H9 (cell line): Measurements from ENCODE around the gene MROH2A. TPM values are rescaled to one million over a fixed set of nuclear protein-coding genes. Genes with fewer than 3 reads are reported as not detected.

Source experiments
- DNase-seq: peaks from one replicate; pipeline ENCODE4 v3.0.0-alpha.2; 2017
- H2AFZ ChIP-seq: one replicate; pipeline ENCODE4 v1.6.1; 2013; ENCODE audit warnings: mild to moderate bottlenecking, low read length, control low read depth, moderate library complexity
- H2AK5ac ChIP-seq: 2 replicates; pipeline ENCODE4 v1.6.1; 2013; ENCODE audit warnings: low read length, control low read depth, mixed read lengths; ENCODE audit not compliant: insufficient read length
- H2BK120ac ChIP-seq: one replicate; pipeline ENCODE4 v1.6.1; 2013; ENCODE audit warnings: low read depth, mild to moderate bottlenecking, low read length, control low read depth, inconsistent platforms; ENCODE audit not compliant: poor library complexity, severe bottlenecking
- H2BK12ac ChIP-seq: 2 replicates; pipeline ENCODE4 v1.6.1; 2013; ENCODE audit warnings: low read length, control low read depth, mixed read lengths, low read depth; ENCODE audit not compliant: insufficient read length
- H2BK15ac ChIP-seq: 2 replicates; pipeline ENCODE4 v1.6.1; 2013; ENCODE audit warnings: low read depth, low read length, control low read depth
- H2BK20ac ChIP-seq: one replicate; pipeline ENCODE4 v1.6.1; 2013; ENCODE audit warnings: low read depth, mild to moderate bottlenecking, low read length, control low read depth, inconsistent platforms; ENCODE audit not compliant: poor library complexity, severe bottlenecking
- H2BK5ac ChIP-seq: 2 replicates; pipeline ENCODE4 v1.6.1; 2013; ENCODE audit warnings: low read length, control low read depth, mixed read lengths; ENCODE audit not compliant: insufficient read length
- H3K14ac ChIP-seq: 2 replicates; pipeline ENCODE4 v1.6.1; 2013; ENCODE audit warnings: low read length, control low read depth; ENCODE audit not compliant: insufficient read depth
- H3K18ac ChIP-seq: 2 replicates; pipeline ENCODE4 v1.6.1; 2013; ENCODE audit warnings: low read depth, mild to moderate bottlenecking, mixed read lengths, low read length, control low read depth; ENCODE audit not compliant: insufficient read length
- H3K23ac ChIP-seq: 2 replicates; pipeline ENCODE4 v1.6.1; 2013; ENCODE audit warnings: low read length, control low read depth, mixed read lengths, low read depth; ENCODE audit not compliant: insufficient read length
- H3K23me2 ChIP-seq: 2 replicates; pipeline ENCODE4 v1.6.1; 2013; ENCODE audit warnings: low read depth, mild to moderate bottlenecking, mixed read lengths, low read length, control low read depth; ENCODE audit not compliant: insufficient read length, poor library complexity, severe bottlenecking
- H3K27ac ChIP-seq: 2 replicates; pipeline ENCODE4 v1.5.1; 2013; ENCODE audit warnings: low read length, control low read depth, mixed read lengths, low read depth; ENCODE audit not compliant: insufficient read length
- H3K27me3 ChIP-seq: 2 replicates; pipeline ENCODE4 v1.6.1; 2013; ENCODE audit warnings: low read length, control low read depth, inconsistent platforms; ENCODE audit not compliant: insufficient read depth
- H3K4ac ChIP-seq: 2 replicates; pipeline ENCODE4 v1.6.1; 2013; ENCODE audit warnings: low read depth, mild to moderate bottlenecking, control low read depth, inconsistent platforms, low read length, moderate library complexity
- H3K4me1 ChIP-seq: 2 replicates; pipeline ENCODE4 v1.6.1; 2013; ENCODE audit warnings: low read length, control low read depth, inconsistent platforms; ENCODE audit not compliant: insufficient read depth
- H3K4me2 ChIP-seq: 2 replicates; pipeline ENCODE4 v1.6.1; 2013; ENCODE audit warnings: low read length, control low read depth, mixed read lengths; ENCODE audit not compliant: insufficient read length, insufficient read depth
- H3K56ac ChIP-seq: 2 replicates; pipeline ENCODE4 v1.6.1; 2013; ENCODE audit warnings: low read depth, mild to moderate bottlenecking, mixed read lengths, low read length, control low read depth; ENCODE audit not compliant: insufficient read length
- H3K79me1 ChIP-seq: 2 replicates; pipeline ENCODE4 v1.6.1; 2013; ENCODE audit warnings: low read depth, mild to moderate bottlenecking, moderate library complexity, low read length, control low read depth, inconsistent platforms; ENCODE audit not compliant: insufficient read depth, poor library complexity, severe bottlenecking
- H3K79me2 ChIP-seq: 2 replicates; pipeline ENCODE4 v1.6.1; 2013; ENCODE audit warnings: low read length, control low read depth, inconsistent platforms; ENCODE audit not compliant: insufficient read depth
- H3K9ac ChIP-seq: 2 replicates; pipeline ENCODE4 v1.6.1; 2013; ENCODE audit warnings: low read length, control low read depth, mixed read lengths; ENCODE audit not compliant: insufficient read length; ENCODE audit errors: extremely low read depth
- H3K9me3 ChIP-seq: one replicate; pipeline ENCODE4 v1.6.1; 2013; ENCODE audit warnings: low read depth, low read length, inconsistent platforms; ENCODE audit not compliant: control insufficient read depth
- H3T11ph ChIP-seq: one replicate; pipeline ENCODE4 v1.6.1; 2013; ENCODE audit warnings: mild to moderate bottlenecking, low read length, control low read depth, inconsistent platforms
- H4K20me1 ChIP-seq: one replicate; pipeline ENCODE4 v1.6.1; 2013; ENCODE audit not compliant: control insufficient read depth, insufficient read length, insufficient read depth
- H4K5ac ChIP-seq: 2 replicates; pipeline ENCODE4 v1.6.1; 2013; ENCODE audit warnings: low read depth, mild to moderate bottlenecking, mixed read lengths, low read length, control low read depth; ENCODE audit not compliant: insufficient read length
- H4K8ac ChIP-seq: replicated peaks from 2 replicates; pipeline ENCODE4 v1.6.1; 2013; ENCODE audit warnings: low read length, control low read depth, mixed read lengths, low read depth; ENCODE audit not compliant: insufficient read length
- H4K91ac ChIP-seq: 2 replicates; pipeline ENCODE4 v1.6.1; 2013; ENCODE audit warnings: low read depth, mild to moderate bottlenecking, moderate library complexity, mixed read lengths, low read length, control low read depth; ENCODE audit not compliant: insufficient read length
- H3K27ac Mint-ChIP-seq, 3 experiments: 2 replicates in 2 of 3; 3 replicates in 1 of 3; pipeline ENCODE4 v1.8.0; 2020 to 2021; ENCODE audit warnings: mixed read lengths in 3 of 3, mild to moderate bottlenecking in 1 of 3, moderate library complexity in 1 of 3
- H3K27me3 Mint-ChIP-seq: 2 replicates; pipeline ENCODE4 v1.8.0; 2021; ENCODE audit warnings: low read depth, mild to moderate bottlenecking, moderate library complexity, mixed read lengths
- H3K36me3 Mint-ChIP-seq, 3 experiments: 2 replicates in 2 of 3; 3 replicates in 1 of 3; pipeline ENCODE4 v1.8.0; 2020 to 2021; ENCODE audit warnings: low read depth in 3 of 3, mixed read lengths in 3 of 3; ENCODE audit not compliant: insufficient read depth in 1 of 3
- H3K4me1 Mint-ChIP-seq, 2 experiments: 2 replicates each; pipeline ENCODE4 v1.8.0; 2020; ENCODE audit warnings: mixed read lengths in 2 of 2
- H3K4me3 Mint-ChIP-seq, 2 experiments: 2 replicates in 1 of 2; 3 replicates in 1 of 2; pipeline ENCODE4 v1.8.0; 2020 to 2021; ENCODE audit warnings: mild to moderate bottlenecking in 2 of 2, mixed read lengths in 2 of 2, moderate library complexity in 1 of 2
- H3K9me3 Mint-ChIP-seq, 2 experiments: 2 replicates in 1 of 2; 3 replicates in 1 of 2; pipeline ENCODE4 v1.8.0; 2020; ENCODE audit warnings: mild to moderate bottlenecking in 2 of 2, mixed read lengths in 2 of 2, moderate library complexity in 1 of 2
- WGBS: extraction: QIAGEN DNeasy Blood & Tissue Kit; methylation state at CpG from one replicate; pipeline ENCODE4 v1.1.7; 2013; ENCODE audit warnings: missing lambda C conversion rate, low lambda C conversion rate, mixed read lengths; ENCODE audit not compliant: insufficient read length; ENCODE audit errors: extremely low coverage; 5-methylcytosine and 5-hydroxymethylcytosine counted together
- total RNA-seq: library from RNA; stranded (reverse); gene quantifications from 2 replicates; pipeline ENCODE4 v1.2.1, GENCODE V29; 2021
- TF ChIP-seq, protein P1 (sequence below): fragments of 200-600 bp; sonication (generic); conservative IDR thresholded peaks from 3 replicates; pipeline ENCODE4 v1.8.0; 2021; ENCODE audit warnings: antibody characterized with exemption, mild to moderate bottlenecking

Gene MROH2A
- total RNA-seq, 1 experiment from 2014 or later: not detected

GRCh38 chr2:233780771-233781170 is 2.6 kb downstream of the MROH2A start:
- Histone ChIP-seq H3K14ac (no peak overlapping the region), H4K20me1 (no peaks in the 10 kb centered on the region), H2AFZ (no peak overlapping the region), H4K8ac (no peak overlapping the region), H3K9me3 (peaks cover 4% of the 10 kb centered on the region), H3T11ph (no peak overlapping the region), H3K18ac (no peak overlapping the region), H3K79me1 (no peaks in the 10 kb centered on the region), H2BK5ac (no peak overlapping the region), H3K56ac (no peak overlapping the region), H3K4me1 (no peaks in the 10 kb centered on the region), H3K27me3 (no peaks in the 10 kb centered on the region), H3K23ac (no peak overlapping the region), H3K4ac (no peak overlapping the region), H2BK20ac (no peak overlapping the region), H3K23me2 (no peaks in the 10 kb centered on the region), H3K79me2 (no peaks in the 10 kb centered on the region), H2AK5ac (no peak overlapping the region), H4K91ac (no peak overlapping the region), H2BK120ac (no peak overlapping the region), H4K5ac (no peak overlapping the region), H2BK15ac (no peak overlapping the region), H3K27ac (no peak overlapping the region), H3K4me2 (no peak overlapping the region), H3K9ac (no peak overlapping the region), H2BK12ac (no peak overlapping the region)
- Mint-ChIP-seq H3K9me3 (peaks cover 13 to 22% of the 10 kb centered on the region in 2 experiments; a peak in 4 of 5 replicates), H3K4me3 (no peak overlapping the region), H3K4me1 (no peaks in the 10 kb centered on the region), H3K27me3 (peaks cover 12% of the 10 kb centered on the region; the same call in 1 of the 2 replicates), H3K36me3 (peaks cover 1 to 4% (median 1%) of the 10 kb centered on the region in 3 experiments; a peak in 4 of 7 replicates), H3K27ac (no peak overlapping the region)
- TF ChIP-seq, protein P1, sequence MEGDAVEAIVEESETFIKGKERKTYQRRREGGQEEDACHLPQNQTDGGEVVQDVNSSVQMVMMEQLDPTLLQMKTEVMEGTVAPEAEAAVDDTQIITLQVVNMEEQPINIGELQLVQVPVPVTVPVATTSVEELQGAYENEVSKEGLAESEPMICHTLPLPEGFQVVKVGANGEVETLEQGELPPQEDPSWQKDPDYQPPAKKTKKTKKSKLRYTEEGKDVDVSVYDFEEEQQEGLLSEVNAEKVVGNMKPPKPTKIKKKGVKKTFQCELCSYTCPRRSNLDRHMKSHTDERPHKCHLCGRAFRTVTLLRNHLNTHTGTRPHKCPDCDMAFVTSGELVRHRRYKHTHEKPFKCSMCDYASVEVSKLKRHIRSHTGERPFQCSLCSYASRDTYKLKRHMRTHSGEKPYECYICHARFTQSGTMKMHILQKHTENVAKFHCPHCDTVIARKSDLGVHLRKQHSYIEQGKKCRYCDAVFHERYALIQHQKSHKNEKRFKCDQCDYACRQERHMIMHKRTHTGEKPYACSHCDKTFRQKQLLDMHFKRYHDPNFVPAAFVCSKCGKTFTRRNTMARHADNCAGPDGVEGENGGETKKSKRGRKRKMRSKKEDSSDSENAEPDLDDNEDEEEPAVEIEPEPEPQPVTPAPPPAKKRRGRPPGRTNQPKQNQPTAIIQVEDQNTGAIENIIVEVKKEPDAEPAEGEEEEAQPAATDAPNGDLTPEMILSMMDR: no peak
- no peak for DNase-seq
- 100% methylated on average over 1 of the region's 4 CpGs for WGBS
